Keratinocyte (primary cell): Measurements from ENCODE around the gene LITAFD.

Source experiments
- EZH2 ChIP-seq: IDR thresholded peaks from one replicate; pipeline ENCODE4 v1.6.1; 2012; ENCODE audit warnings: inconsistent platforms, mild to moderate bottlenecking, low read length, moderate library complexity
- TF ChIP-seq, protein P1 (sequence below), 3 experiments: IDR thresholded peaks in 1 of 3; conservative IDR thresholded peaks in 1 of 3; optimal IDR thresholded peaks in 1 of 3; 2 replicates in 2 of 3; 3 replicates in 1 of 3; pipeline versions ENCODE3 to v1.5.1; 2011; ENCODE audit warnings: low read length in 3 of 3, mild to moderate bottlenecking in 3 of 3, moderate library complexity in 2 of 3, control low read depth in 1 of 3, inconsistent platforms in 1 of 3; ENCODE audit not compliant: insufficient read depth in 2 of 3; ENCODE audit errors: extremely low read depth in 1 of 3

GRCh38 chr16:8855972-8856371, 26.2 kb upstream of the LITAFD start:
- TF ChIP-seq, protein P1, sequence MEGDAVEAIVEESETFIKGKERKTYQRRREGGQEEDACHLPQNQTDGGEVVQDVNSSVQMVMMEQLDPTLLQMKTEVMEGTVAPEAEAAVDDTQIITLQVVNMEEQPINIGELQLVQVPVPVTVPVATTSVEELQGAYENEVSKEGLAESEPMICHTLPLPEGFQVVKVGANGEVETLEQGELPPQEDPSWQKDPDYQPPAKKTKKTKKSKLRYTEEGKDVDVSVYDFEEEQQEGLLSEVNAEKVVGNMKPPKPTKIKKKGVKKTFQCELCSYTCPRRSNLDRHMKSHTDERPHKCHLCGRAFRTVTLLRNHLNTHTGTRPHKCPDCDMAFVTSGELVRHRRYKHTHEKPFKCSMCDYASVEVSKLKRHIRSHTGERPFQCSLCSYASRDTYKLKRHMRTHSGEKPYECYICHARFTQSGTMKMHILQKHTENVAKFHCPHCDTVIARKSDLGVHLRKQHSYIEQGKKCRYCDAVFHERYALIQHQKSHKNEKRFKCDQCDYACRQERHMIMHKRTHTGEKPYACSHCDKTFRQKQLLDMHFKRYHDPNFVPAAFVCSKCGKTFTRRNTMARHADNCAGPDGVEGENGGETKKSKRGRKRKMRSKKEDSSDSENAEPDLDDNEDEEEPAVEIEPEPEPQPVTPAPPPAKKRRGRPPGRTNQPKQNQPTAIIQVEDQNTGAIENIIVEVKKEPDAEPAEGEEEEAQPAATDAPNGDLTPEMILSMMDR (optimal IDR thresholded peaks at IDR 0.05 in 1 of 3, IDR thresholded peaks at IDR 0.05 in 1 of 3, conservative IDR thresholded peaks at IDR 0.05 in 1 of 3; ENCODE audit: extremely low read depth in 1 of 3, insufficient read depth in 2 of 3, low read length in 3 of 3), result no peak
- no peak for TF ChIP-seq EZH2
